Muscle layer of duodenum (tissue), 2 donors: ENCODE measurements around the gene ARMC12.
A peak's percentile ranks its signal among the peaks of the same experiment; 100 is the strongest.

ENCODE experiments used
- H3K27ac ChIP-seq: one replicate; pipeline ENCODE4 v1.7.0; 2013; ENCODE audit warnings: mild to moderate bottlenecking, low read length
- H3K27me3 ChIP-seq: one replicate; pipeline ENCODE4 v1.7.0; 2013; ENCODE audit warnings: low read depth, mild to moderate bottlenecking, control low read depth, low read length
- H3K36me3 ChIP-seq, 2 donors: one replicate each; pipeline ENCODE4 v1.7.0; 2013; ENCODE audit warnings: low read length in 2 of 2, control low read depth in 1 of 2, mild to moderate bottlenecking in 1 of 2; ENCODE audit not compliant: insufficient read depth in 2 of 2, control insufficient read depth in 1 of 2
- H3K4me1 ChIP-seq, 2 donors: one replicate each; pipeline ENCODE4 v1.7.0; 2013; ENCODE audit warnings: low read length in 2 of 2, mild to moderate bottlenecking in 2 of 2, control low read depth in 1 of 2, moderate library complexity in 1 of 2; ENCODE audit not compliant: insufficient read depth in 2 of 2, control insufficient read depth in 1 of 2
- H3K4me3 ChIP-seq, 2 donors: one replicate each; pipeline ENCODE4 v1.7.0; 2013; ENCODE audit warnings: low read length in 2 of 2, low read depth in 1 of 2, mild to moderate bottlenecking in 1 of 2
- H3K9me3 ChIP-seq, 2 donors: one replicate each; pipeline ENCODE4 v1.7.0; 2013; ENCODE audit warnings: low read length in 2 of 2, control low read depth in 1 of 2, mild to moderate bottlenecking in 1 of 2; ENCODE audit not compliant: control insufficient read depth in 1 of 2
- donor health status: healthy.

Gene ARMC12

GRCh38 chr6:35707714-35708407, 29.0 kb upstream of the ARMC12 start:
- no peak overlapping the region for H3K27ac ChIP-seq
- no peaks in the 10 kb centered on the region for H3K27me3 ChIP-seq
- H3K4me3 ChIP-seq = no peak overlapping the region
- H3K9me3 ChIP-seq = no peaks in the 10 kb centered on the region
- no peaks in the 10 kb centered on the region for H3K4me1 ChIP-seq
- H3K36me3 ChIP-seq = no peaks in the 10 kb centered on the region

- Histone ChIP-seq H3K9me3 (no peaks in the 10 kb centered on the region), H3K4me3 (no peak overlapping the region), H3K27ac (no peak overlapping the region), H3K36me3 (no peaks in the 10 kb centered on the region), H3K27me3 (no peaks in the 10 kb centered on the region), H3K4me1 (no peaks in the 10 kb centered on the region)
These were observed 28.2 kb upstream of the ARMC12 start for GRCh38 chr6:35708585-35708984.

- H3K9me3 ChIP-seq = no peaks in the 10 kb centered on the region
- no peaks in the 10 kb centered on the region for H3K36me3 ChIP-seq
- H3K27me3 ChIP-seq = no peaks in the 10 kb centered on the region
- H3K4me3 ChIP-seq = no peak overlapping the region
- H3K4me1 ChIP-seq = no peaks in the 10 kb centered on the region
- no peak overlapping the region for H3K27ac ChIP-seq
These were observed 26.5 kb upstream of the ARMC12 start for GRCh38 chr6:35710241-35710847.

GRCh38 chr6:35711731-35712130, 25.1 kb upstream of the ARMC12 start:
- Histone ChIP-seq H3K4me1 (peaks cover 0 to 2% of the 10 kb centered on the region in 2 donors), H3K9me3 (no peaks in the 10 kb centered on the region), H3K4me3 (no peak overlapping the region), H3K27me3 (no peaks in the 10 kb centered on the region), H3K27ac (no peak overlapping the region), H3K36me3 (no peaks in the 10 kb centered on the region)

- H3K36me3 ChIP-seq = no peaks in the 10 kb centered on the region
- peaks cover 0 to 14% of the 10 kb centered on the region in 2 donors for H3K4me1 ChIP-seq
- no peak overlapping the region for H3K27ac ChIP-seq
- H3K4me3 ChIP-seq = no peak overlapping the region
- no peaks in the 10 kb centered on the region for H3K27me3 ChIP-seq
- no peaks in the 10 kb centered on the region for H3K9me3 ChIP-seq
These were observed 23.6 kb upstream of the ARMC12 start for GRCh38 chr6:35713006-35713767.

GRCh38 chr6:35716798-35717197, 20.0 kb upstream of the ARMC12 start:
- Histone ChIP-seq H3K4me3 (no peak overlapping the region), H3K9me3 (no peaks in the 10 kb centered on the region), H3K27me3 (no peaks in the 10 kb centered on the region), H3K27ac (no peak overlapping the region), H3K36me3 (no peaks in the 10 kb centered on the region), H3K4me1 (peaks cover 17 to 38% of the 10 kb centered on the region in 2 donors)

GRCh38 chr6:35717449-35718374, 19.1 kb upstream of the ARMC12 start:
- Histone ChIP-seq H3K36me3 (no peaks in the 10 kb centered on the region), H3K27me3 (no peaks in the 10 kb centered on the region), H3K9me3 (no peaks in the 10 kb centered on the region), H3K27ac (no peak overlapping the region), H3K4me1 (peaks cover 25 to 46% of the 10 kb centered on the region in 2 donors), H3K4me3 (no peak overlapping the region)

- Histone ChIP-seq H3K27ac (peak overlapping the region; percentile 60), H3K9me3 (no peaks in the 10 kb centered on the region), H3K4me3 (no peak overlapping the region), H3K27me3 (no peaks in the 10 kb centered on the region), H3K4me1 (peaks cover 25 to 46% of the 10 kb centered on the region in 2 donors), H3K36me3 (no peaks in the 10 kb centered on the region)
These were observed 18.5 kb upstream of the ARMC12 start for GRCh38 chr6:35718375-35718736.

GRCh38 chr6:35718911-35719381, 17.9 kb upstream of the ARMC12 start:
- Histone ChIP-seq H3K4me1 (peaks cover 25 to 46% of the 10 kb centered on the region in 2 donors), H3K9me3 (no peaks in the 10 kb centered on the region), H3K4me3 (no peak overlapping the region), H3K36me3 (no peaks in the 10 kb centered on the region), H3K27ac (peak overlapping the region; percentile 60), H3K27me3 (no peaks in the 10 kb centered on the region)

GRCh38 chr6:35719404-35719829, 17.4 kb upstream of the ARMC12 start:
- Histone ChIP-seq H3K27ac (peak overlapping the region; percentile 60), H3K4me3 (peak overlapping the region in 1 of 2 donors; percentile 48), H3K9me3 (no peaks in the 10 kb centered on the region), H3K27me3 (no peaks in the 10 kb centered on the region), H3K4me1 (peaks cover 25 to 46% of the 10 kb centered on the region in 2 donors), H3K36me3 (no peaks in the 10 kb centered on the region)
